ENCODE results near the gene KMT5C. TPM values are rescaled to one million over a fixed set of nuclear protein-coding genes. Genes with fewer than 3 reads are reported as not detected.

KMT5C gene
- total RNA-seq, 2 donors from 2014 or later = 10.2 to 25.2 TPM

DNA sequence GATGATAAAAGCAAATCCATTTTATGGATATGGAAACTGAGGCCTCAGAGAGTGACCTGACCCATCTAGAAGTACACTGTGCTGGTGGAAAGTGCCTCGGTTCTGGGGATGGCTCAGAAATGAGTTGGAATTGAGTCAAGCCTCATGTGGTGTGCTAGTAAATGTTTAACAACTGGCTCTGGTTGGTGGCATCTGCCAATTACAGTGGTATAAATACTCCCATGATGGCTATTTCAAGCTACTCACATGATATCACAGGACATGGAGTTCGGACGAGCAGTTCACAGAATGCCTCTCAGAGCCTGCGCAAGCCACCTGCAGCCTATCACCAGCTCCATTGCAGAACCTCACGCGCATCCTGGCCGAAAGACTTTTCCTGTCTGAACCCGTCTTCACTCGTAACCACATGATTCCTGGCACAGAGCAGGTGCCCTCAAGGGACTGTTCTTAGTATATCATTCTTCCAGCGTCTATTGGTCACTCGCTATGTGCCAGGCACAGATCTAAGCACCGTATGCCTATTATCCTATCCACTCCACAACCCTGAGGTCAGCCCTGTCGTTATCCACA is 23.6 kb upstream of the KMT5C start:
- Histone ChIP-seq H3K4me3 (no peak overlapping the region), H3K4me1 (ENCODE audit: control insufficient read depth in 1 of 2, low read depth in 2 of 2) (no peaks in the 10 kb centered on the region), H3K36me3 (no peaks in the 10 kb centered on the region), H3K9me3 (no peaks in the 10 kb centered on the region), H3K27ac (no peak overlapping the region), H3K27me3 (replicated peaks; ENCODE audit: insufficient read depth) (no peaks in the 10 kb centered on the region)
- ATAC-seq (ENCODE audit: insufficient number of reproducible peaks, low FRiP score, low read depth) = no peak
- TF ChIP-seq, protein P1, sequence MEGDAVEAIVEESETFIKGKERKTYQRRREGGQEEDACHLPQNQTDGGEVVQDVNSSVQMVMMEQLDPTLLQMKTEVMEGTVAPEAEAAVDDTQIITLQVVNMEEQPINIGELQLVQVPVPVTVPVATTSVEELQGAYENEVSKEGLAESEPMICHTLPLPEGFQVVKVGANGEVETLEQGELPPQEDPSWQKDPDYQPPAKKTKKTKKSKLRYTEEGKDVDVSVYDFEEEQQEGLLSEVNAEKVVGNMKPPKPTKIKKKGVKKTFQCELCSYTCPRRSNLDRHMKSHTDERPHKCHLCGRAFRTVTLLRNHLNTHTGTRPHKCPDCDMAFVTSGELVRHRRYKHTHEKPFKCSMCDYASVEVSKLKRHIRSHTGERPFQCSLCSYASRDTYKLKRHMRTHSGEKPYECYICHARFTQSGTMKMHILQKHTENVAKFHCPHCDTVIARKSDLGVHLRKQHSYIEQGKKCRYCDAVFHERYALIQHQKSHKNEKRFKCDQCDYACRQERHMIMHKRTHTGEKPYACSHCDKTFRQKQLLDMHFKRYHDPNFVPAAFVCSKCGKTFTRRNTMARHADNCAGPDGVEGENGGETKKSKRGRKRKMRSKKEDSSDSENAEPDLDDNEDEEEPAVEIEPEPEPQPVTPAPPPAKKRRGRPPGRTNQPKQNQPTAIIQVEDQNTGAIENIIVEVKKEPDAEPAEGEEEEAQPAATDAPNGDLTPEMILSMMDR (IDR thresholded peaks at IDR 0.05) = no peak
- DNase-seq (ENCODE audit: low spot score) = no peak

DNA sequence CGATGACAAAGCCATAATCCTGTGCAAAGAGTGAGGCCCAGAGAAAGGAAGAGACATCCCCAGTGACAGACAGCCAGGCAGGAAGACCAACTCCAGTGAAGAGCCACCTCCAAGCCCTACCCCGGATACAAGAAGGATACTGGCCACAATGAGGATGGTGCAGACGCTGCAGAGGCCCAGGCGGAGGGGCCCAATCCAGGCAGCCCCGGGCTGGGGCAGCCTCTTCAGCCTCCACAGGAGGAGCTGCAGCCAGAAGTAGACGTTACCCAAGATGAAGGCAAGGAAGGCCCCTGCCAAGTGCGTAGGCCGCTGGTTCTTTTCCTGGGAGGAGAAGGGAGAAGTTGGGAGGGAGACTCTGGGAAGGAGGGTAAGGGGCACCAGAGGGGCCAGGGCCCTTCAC is 23.0 kb upstream of the KMT5C start:
- TF ChIP-seq, protein P1 (IDR thresholded peaks at IDR 0.05) = no peak
- no peak overlapping the region for H3K27ac ChIP-seq
- no peak overlapping the region for H3K4me3 ChIP-seq
- no peaks in the 10 kb centered on the region for H3K36me3 ChIP-seq
- H3K9me3 ChIP-seq = no peaks in the 10 kb centered on the region
- ATAC-seq (ENCODE audit: insufficient number of reproducible peaks, low FRiP score, low read depth) (no peak), DNase-seq (ENCODE audit: low spot score) (no peak)
- no peaks in the 10 kb centered on the region for H3K4me1 ChIP-seq (ENCODE audit: control insufficient read depth in 1 of 2, low read depth in 2 of 2)
- H3K27me3 ChIP-seq (replicated peaks; ENCODE audit: insufficient read depth) = no peaks in the 10 kb centered on the region

DNA sequence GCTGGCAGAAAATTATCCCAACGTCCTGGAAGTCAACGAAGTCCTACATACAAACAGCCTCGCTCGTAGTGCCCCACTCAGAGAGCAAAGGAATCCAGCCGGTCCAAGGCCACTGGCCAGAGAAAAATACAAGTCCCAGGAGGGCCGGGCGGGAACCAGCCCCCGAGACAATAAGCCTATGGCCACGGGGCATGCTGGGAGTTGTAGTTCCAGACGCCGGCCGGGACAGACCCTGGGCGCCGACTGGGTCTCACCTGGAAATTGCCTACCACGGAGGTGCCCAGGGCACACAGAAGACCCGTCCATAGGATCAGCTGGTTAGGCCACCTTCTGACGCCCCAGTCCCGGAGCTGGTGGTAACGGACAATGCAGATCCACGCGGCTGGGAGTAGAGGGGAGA is 19.9 kb upstream of the KMT5C start:
- Histone ChIP-seq H3K27ac (no peak overlapping the region), H3K4me3 (no peak overlapping the region), H3K27me3 (replicated peaks; ENCODE audit: insufficient read depth) (no peaks in the 10 kb centered on the region), H3K4me1 (ENCODE audit: control insufficient read depth in 1 of 2, low read depth in 2 of 2) (no peaks in the 10 kb centered on the region), H3K36me3 (no peaks in the 10 kb centered on the region), H3K9me3 (no peaks in the 10 kb centered on the region)
- TF ChIP-seq, protein P1 (IDR thresholded peaks at IDR 0.05) = no peak
- ATAC-seq (ENCODE audit: insufficient number of reproducible peaks, low FRiP score, low read depth) = no peak
- no peak for DNase-seq (ENCODE audit: low spot score)

DNA sequence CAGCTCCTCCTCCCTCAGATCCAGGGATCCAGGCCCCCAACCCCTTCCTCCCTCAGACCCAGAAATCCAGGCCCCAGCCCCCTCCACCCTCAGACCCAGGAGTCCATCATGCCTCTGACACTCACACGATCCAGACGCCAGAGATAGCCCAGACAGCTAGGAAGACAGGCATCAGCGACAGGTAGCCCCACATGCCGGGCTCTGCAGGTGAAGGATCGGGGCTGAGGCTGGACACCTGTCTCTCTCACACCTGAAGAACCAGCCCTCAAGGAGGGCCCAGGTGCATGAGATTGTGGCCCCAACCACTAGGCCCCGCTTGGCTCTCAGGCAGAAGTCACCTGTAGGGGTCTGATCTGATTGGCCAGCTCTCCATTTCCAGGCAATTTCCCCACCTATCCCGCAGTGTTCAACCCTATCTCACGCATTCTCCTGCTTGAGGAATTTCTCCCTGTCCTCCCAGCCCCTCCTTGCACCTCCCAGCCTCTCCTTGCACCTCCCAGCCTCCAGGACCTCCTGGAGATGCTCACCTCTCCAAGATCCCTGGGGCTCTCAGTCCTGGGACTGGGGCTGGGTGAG is 18.7 kb upstream of the KMT5C start:
- DNase-seq (ENCODE audit: low spot score) = no peak
- no peak for ATAC-seq (ENCODE audit: insufficient number of reproducible peaks, low FRiP score, low read depth)
- H3K4me3 ChIP-seq = no peak overlapping the region
- H3K4me1 ChIP-seq (ENCODE audit: control insufficient read depth in 1 of 2, low read depth in 2 of 2) = no peaks in the 10 kb centered on the region
- no peaks in the 10 kb centered on the region for H3K36me3 ChIP-seq
- no peaks in the 10 kb centered on the region for H3K9me3 ChIP-seq
- TF ChIP-seq, protein P1 (IDR thresholded peaks at IDR 0.05) = no peak
- no peaks in the 10 kb centered on the region for H3K27me3 ChIP-seq (replicated peaks; ENCODE audit: insufficient read depth)
- no peak overlapping the region for H3K27ac ChIP-seq

DNA sequence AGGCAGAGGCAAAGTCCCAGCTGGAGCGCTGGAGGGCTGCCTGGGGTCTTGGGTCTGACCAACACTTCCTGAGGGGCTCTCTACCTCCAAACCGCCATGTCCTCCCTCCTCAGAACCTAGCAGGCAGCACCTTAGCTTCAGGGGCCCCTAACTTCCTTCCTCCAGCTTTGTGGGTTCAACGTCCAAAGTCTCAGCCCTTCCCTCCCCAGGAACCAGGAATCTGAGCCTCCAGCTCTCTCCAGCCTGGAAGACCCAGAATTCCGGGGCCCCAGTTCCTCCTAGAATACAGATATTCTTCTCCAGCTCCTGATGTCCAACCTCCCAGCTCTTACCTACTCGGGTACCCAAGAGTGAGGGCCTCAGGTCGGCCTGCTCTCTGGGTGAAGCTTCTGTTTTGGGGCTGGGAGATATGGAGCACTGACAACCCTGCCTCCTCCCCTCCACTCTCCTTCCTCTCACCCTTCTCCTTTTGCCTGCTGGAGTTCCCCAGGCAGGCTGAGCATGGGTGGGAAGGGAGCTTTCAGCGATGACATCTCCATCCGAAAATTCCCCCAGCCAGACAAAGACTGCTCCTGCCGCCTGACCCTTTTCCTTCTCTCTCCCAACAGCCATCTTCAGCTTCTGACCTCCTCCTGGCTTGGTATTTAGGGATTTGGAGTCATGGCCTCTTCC is 18.1 kb upstream of the KMT5C start:
- Histone ChIP-seq H3K4me3 (no peak overlapping the region), H3K27ac (no peak overlapping the region)
- ATAC-seq (ENCODE audit: insufficient number of reproducible peaks, low FRiP score, low read depth) = no peak

More for the DNA sequence above, 18.1 kb upstream of the KMT5C start:
- Histone ChIP-seq H3K4me1 (ENCODE audit: control insufficient read depth in 1 of 2, low read depth in 2 of 2) (no peaks in the 10 kb centered on the region), H3K9me3 (no peaks in the 10 kb centered on the region), H3K27me3 (replicated peaks; ENCODE audit: insufficient read depth) (no peaks in the 10 kb centered on the region), H3K36me3 (no peaks in the 10 kb centered on the region)
- TF ChIP-seq, protein P1 (IDR thresholded peaks at IDR 0.05) = no peak
- DNase-seq (ENCODE audit: low spot score) = no peak

Measured in thoracic aorta (tissue), 2 donors.